Neural cell (in vitro differentiated cells): ENCODE data around the gene EXOC6B. TPM values are rescaled to one million over a fixed set of nuclear protein-coding genes. Genes with fewer than 3 reads are reported as not detected.

Experiments
- H2AFZ ChIP-seq: fragments of 200-600, 300-800 bp; sonication (generic), shearing (Covaris generic); 2 replicates; pipeline ENCODE4 v1.6.0; 2014; ENCODE audit warnings: low read depth, mild to moderate bottlenecking, antibody characterized with exemption, low read length, moderate library complexity
- H3F3A ChIP-seq: fragments of 200-600 bp; shearing (Covaris generic); 2 replicates; pipeline ENCODE4 v1.6.1; 2016; ENCODE audit warnings: mild to moderate bottlenecking, moderate library complexity, mixed read lengths, antibody characterized with exemption, low read length; ENCODE audit not compliant: insufficient read depth, poor library complexity, severe bottlenecking
- H3K27ac ChIP-seq: fragments of 200-600, 300-800 bp; sonication (generic), shearing (Covaris generic); 2 replicates; pipeline ENCODE4 v1.5.1; 2014; ENCODE audit warnings: mild to moderate bottlenecking, low read length, moderate library complexity
- H3K27me3 ChIP-seq: fragments of 300-800, 200-600 bp; sonication (generic), shearing (Covaris generic); 2 replicates; pipeline ENCODE4 v1.6.0; 2014; ENCODE audit warnings: mild to moderate bottlenecking, low read depth, low read length, moderate library complexity; ENCODE audit not compliant: insufficient read depth
- H3K36me3 ChIP-seq: fragments of 300-800, 200-600 bp; sonication (generic), shearing (Covaris generic); 2 replicates; pipeline ENCODE4 v1.5.1; 2014; ENCODE audit warnings: mild to moderate bottlenecking, antibody characterized with exemption, low read length, moderate library complexity; ENCODE audit not compliant: insufficient read depth
- H3K4me2 ChIP-seq: fragments of 300-800, 200-600 bp; sonication (generic), shearing (Covaris generic); 2 replicates; pipeline ENCODE4 v1.6.0; 2014; ENCODE audit warnings: mild to moderate bottlenecking, low read length
- H3K4me3 ChIP-seq: fragments of 300-800, 200-600 bp; sonication (generic), shearing (Covaris generic); 2 replicates; pipeline ENCODE4 v1.5.1; 2014; ENCODE audit warnings: mild to moderate bottlenecking, low read length, moderate library complexity
- H3K79me2 ChIP-seq: fragments of 200-600 bp; shearing (Covaris generic); replicated peaks from 2 replicates; pipeline ENCODE4 v1.6.0; 2014; ENCODE audit warnings: mild to moderate bottlenecking, low read length, moderate library complexity; ENCODE audit not compliant: insufficient read depth
- H3K9ac ChIP-seq: fragments of 300-800, 200-600 bp; sonication (generic), shearing (Covaris generic); 2 replicates; pipeline ENCODE4 v1.6.1; 2016; ENCODE audit warnings: mild to moderate bottlenecking, low read length, mixed read lengths
- H3K9me2 ChIP-seq: fragments of 200-600 bp; shearing (Covaris generic); 2 replicates; pipeline ENCODE4 v1.6.1; 2016; ENCODE audit warnings: mild to moderate bottlenecking, low read length, mixed read lengths; ENCODE audit not compliant: insufficient read depth
- H3K9me3 ChIP-seq: fragments of 200-600, 300-800 bp; sonication (generic), shearing (Covaris generic); 2 replicates; pipeline ENCODE4 v1.6.1; 2016; ENCODE audit warnings: mild to moderate bottlenecking, mixed run types, low read length, moderate library complexity, mixed read lengths
- H4K20me1 ChIP-seq: fragments of 200-600 bp; shearing (Covaris generic); 2 replicates; pipeline ENCODE4 v1.6.1; 2016; ENCODE audit warnings: mild to moderate bottlenecking, mixed run types; ENCODE audit not compliant: insufficient read depth
- CTCF ChIP-seq: fragments of 450-650 bp; IDR thresholded peaks from 2 replicates; pipeline ENCODE4 v1.5.1; 2014; ENCODE audit warnings: antibody characterized with exemption, mild to moderate bottlenecking, moderate library complexity; ENCODE audit not compliant: poor library complexity, severe bottlenecking
- EP300 ChIP-seq: fragments of 450-650 bp; conservative IDR thresholded peaks from 2 replicates; pipeline ENCODE4 v1.6.1; 2014; ENCODE audit warnings: antibody characterized with exemption, mild to moderate bottlenecking, moderate library complexity; ENCODE audit not compliant: poor library complexity, severe bottlenecking
- EZH2 ChIP-seq: fragments of 200-600, 300-800 bp; shearing (Covaris generic), sonication (generic); IDR thresholded peaks from 2 replicates; pipeline ENCODE4 v1.6.1; 2014; ENCODE audit warnings: antibody characterized with exemption, low read length, borderline replicate concordance, mild to moderate bottlenecking; ENCODE audit not compliant: insufficient read depth, poor library complexity, severe bottlenecking
- MXI1 ChIP-seq: fragments of 450-650 bp; conservative IDR thresholded peaks from 2 replicates; pipeline ENCODE4 v1.6.1; 2014; ENCODE audit warnings: antibody characterized with exemption, mild to moderate bottlenecking; ENCODE audit not compliant: poor library complexity, severe bottlenecking
- POLR2AphosphoS5 ChIP-seq: IDR thresholded peaks from 2 replicates; pipeline ENCODE4 v1.6.1; 2012
- RAD21 ChIP-seq: fragments of 450-650 bp; conservative IDR thresholded peaks from 2 replicates; pipeline ENCODE4 v1.6.1; 2014; ENCODE audit warnings: antibody characterized with exemption, mild to moderate bottlenecking, moderate library complexity
- REST ChIP-seq: IDR thresholded peaks from 2 replicates; pipeline ENCODE4 v1.6.1; 2012; ENCODE audit warnings: borderline replicate concordance
- SMC3 ChIP-seq: fragments of 450-650 bp; conservative IDR thresholded peaks from 2 replicates; pipeline ENCODE4 v1.6.1; 2014; ENCODE audit warnings: antibody characterized with exemption, mild to moderate bottlenecking, moderate library complexity; ENCODE audit not compliant: poor library complexity
- TAF1 ChIP-seq: IDR thresholded peaks from 2 replicates; pipeline ENCODE4 v1.6.1; 2012; ENCODE audit warnings: low read depth
- polyA plus RNA-seq: library from polyadenylated mRNA; depleted of rRNA; stranded (reverse); fragments of >200 nt; gene quantifications from 2 replicates; pipeline ENCODE4 v1.2.3, GENCODE V29; 2014

The EXOC6B gene
- polyA plus RNA-seq, 1 donor from 2014 or later, result 23.4 TPM

GRCh38 chr2:72270556-72271275, 555.1 kb downstream of the EXOC6B start:
- H3K4me2 ChIP-seq, result no peak overlapping the region
- H3K9me2 ChIP-seq, result no peaks in the 10 kb centered on the region
- TF ChIP-seq REST, result no peak
- no peak for TF ChIP-seq TAF1
- TF ChIP-seq EP300, result no peak
- no peak for TF ChIP-seq EZH2
- TF ChIP-seq SMC3, result no peak
- TF ChIP-seq CTCF, result no peak
- TF ChIP-seq POLR2AphosphoS5, result no peak
- TF ChIP-seq MXI1, result no peak
- no peak overlapping the region for H3K9ac ChIP-seq
- H2AFZ ChIP-seq, result no peak overlapping the region
- no peaks in the 10 kb centered on the region for H3K36me3 ChIP-seq
- no peak overlapping the region for H3K4me3 ChIP-seq
- no peaks in the 10 kb centered on the region for H3K27me3 ChIP-seq
- H4K20me1 ChIP-seq, result no peaks in the 10 kb centered on the region
- no peak overlapping the region for H3K27ac ChIP-seq
- no peaks in the 10 kb centered on the region for H3K79me2 ChIP-seq
- H3K9me3 ChIP-seq, result no peaks in the 10 kb centered on the region
- H3F3A ChIP-seq, result no peaks in the 10 kb centered on the region

- Histone ChIP-seq H3K27ac (no peak overlapping the region), H3K9me3 (no peaks in the 10 kb centered on the region), H3K27me3 (no peaks in the 10 kb centered on the region), H2AFZ (no peak overlapping the region), H3K79me2 (no peaks in the 10 kb centered on the region), H3K4me3 (no peak overlapping the region), H3F3A (no peaks in the 10 kb centered on the region), H3K36me3 (no peaks in the 10 kb centered on the region), H3K4me2 (no peak overlapping the region), H4K20me1 (no peaks in the 10 kb centered on the region), H3K9ac (no peak overlapping the region), H3K9me2 (no peaks in the 10 kb centered on the region)
- no peak for TF ChIP-seq MXI1
- TF ChIP-seq RAD21, result no peak
- TF ChIP-seq CTCF, result no peak
- TF ChIP-seq POLR2AphosphoS5, result no peak
- TF ChIP-seq SMC3, result no peak
- no peak for TF ChIP-seq TAF1
- no peak for TF ChIP-seq EP300
- TF ChIP-seq EZH2, result no peak
- no peak for TF ChIP-seq REST
Measured at GRCh38 chr2:72263776-72264060, 562.1 kb downstream of the EXOC6B start.
